Gastrocnemius medialis (tissue), 4 donors: ENCODE data around the gene CNP.

Source experiments
- CTCF ChIP-seq, 5 experiments: fragments of 450-650 bp in 3 of 5; fragments of 200-600 bp in 2 of 5; sonication (generic) in 2 of 5; IDR thresholded peaks in 4 of 5; conservative IDR thresholded peaks in 1 of 5; 1 replicate in 4 of 5; 2 replicates in 1 of 5; pipeline ENCODE4 v1.5.1; 2016 to 2019; ENCODE audit warnings: antibody characterized with exemption in 5 of 5, mild to moderate bottlenecking in 3 of 5, moderate library complexity in 3 of 5
- POLR2A ChIP-seq, 2 donors: fragments of 450-650 bp; IDR thresholded peaks; one replicate each; pipeline ENCODE4 v1.6.1; 2017; ENCODE audit warnings: antibody characterized with exemption in 2 of 2, mild to moderate bottlenecking in 2 of 2, moderate library complexity in 2 of 2

GRCh38 chr17:41930009-41930832 is 36.4 kb upstream of the CNP start, which contains the start of gene ODAD4:
- TF ChIP-seq CTCF (IDR thresholded peaks at IDR 0.05 in 4 of 5, conservative IDR thresholded peaks at IDR 0.05 in 1 of 5): peak; percentile 56 to 69 (median 62)
- peak; percentile 53 to 65 for TF ChIP-seq POLR2A (IDR thresholded peaks at IDR 0.05)
